Stimulated activated CD4-positive, alpha-beta T cell treated with anti-CD3 and anti-CD28 coated beads, Interleukin-2, amount 100 ng/mL, for 48 hours (primary cell): ENCODE results near the gene STX16.

Experiments used
- DNase-seq, 2 donors: peaks; one replicate each; pipeline ENCODE4 v3.0.0-alpha.2; 2020

Gene STX16

DNA sequence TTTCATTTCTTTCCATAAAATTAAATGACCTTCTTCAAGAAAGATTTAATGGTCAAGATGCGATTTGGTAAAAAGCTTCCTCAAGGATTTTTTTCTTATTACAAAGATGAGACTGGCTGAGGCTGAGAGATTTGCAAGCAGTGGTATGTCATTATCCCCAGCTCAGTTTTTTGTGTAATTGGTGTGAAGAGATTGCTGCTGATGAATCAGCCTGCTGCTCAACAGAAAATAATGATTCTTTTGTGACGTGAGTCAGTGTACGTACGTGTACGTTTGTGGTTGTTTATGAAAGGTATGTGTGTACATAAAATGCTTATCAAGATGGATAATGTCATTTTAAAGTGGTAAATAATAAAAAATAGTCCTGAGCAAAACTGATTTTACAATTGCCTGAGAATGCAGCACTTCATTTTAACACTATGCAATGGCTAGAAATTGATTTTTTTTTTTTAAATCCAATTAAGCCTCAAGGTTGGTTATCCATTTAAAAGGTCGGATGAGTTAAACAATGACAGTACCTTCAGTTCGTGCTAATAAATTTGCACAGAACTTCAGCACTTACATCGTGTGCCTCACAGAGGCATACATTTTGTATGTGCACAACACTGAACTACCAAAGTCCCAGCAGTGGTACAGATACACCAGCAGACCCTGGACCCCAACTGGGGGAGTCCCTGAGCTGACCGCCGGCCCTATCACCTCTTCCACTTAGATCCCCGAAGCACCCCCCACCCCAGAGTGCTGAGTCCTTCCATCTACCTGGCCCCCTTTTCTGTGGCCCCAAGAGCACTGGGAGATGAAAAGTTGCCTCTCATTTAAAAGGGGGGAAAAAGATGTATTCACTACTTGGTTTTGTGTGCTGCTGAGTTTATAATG is 31.8 kb downstream of the STX16 start:
- no peak for DNase-seq

GRCh38 chr20:58684291-58684690 is 33.2 kb downstream of the STX16 start:
- DNase-seq, result no peak

DNA sequence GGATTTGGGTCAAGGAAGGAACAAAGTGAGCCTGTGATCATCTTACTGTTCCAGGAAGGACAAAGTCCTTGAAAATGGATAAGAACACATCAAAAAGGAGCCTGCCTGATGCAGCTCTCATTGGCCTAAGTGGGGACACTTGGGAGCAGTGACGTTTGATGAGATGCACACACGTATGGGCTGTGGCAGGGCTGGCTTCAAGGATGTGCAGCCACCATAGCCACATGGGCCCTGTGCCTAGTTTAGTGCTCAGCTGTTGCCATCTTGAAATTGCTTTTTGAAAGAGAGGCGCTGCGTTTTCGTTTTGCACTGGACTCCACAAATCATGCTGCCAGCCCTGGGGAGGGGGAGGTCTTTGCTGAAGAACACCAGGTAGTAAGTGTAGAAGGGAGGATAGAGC is 34.9 kb downstream of the STX16 start:
- DNase-seq, result no peak

- DNase-seq, result no peak
Observed at GRCh38 chr20:58688414-58688813, 37.3 kb downstream of the STX16 start.

- DNase-seq, result no peak
Observed at GRCh38 chr20:58688840-58689239, 37.8 kb downstream of the STX16 start.

GRCh38 chr20:58690396-58691135 is 39.5 kb downstream of the STX16 start:
- no peak for DNase-seq

DNA sequence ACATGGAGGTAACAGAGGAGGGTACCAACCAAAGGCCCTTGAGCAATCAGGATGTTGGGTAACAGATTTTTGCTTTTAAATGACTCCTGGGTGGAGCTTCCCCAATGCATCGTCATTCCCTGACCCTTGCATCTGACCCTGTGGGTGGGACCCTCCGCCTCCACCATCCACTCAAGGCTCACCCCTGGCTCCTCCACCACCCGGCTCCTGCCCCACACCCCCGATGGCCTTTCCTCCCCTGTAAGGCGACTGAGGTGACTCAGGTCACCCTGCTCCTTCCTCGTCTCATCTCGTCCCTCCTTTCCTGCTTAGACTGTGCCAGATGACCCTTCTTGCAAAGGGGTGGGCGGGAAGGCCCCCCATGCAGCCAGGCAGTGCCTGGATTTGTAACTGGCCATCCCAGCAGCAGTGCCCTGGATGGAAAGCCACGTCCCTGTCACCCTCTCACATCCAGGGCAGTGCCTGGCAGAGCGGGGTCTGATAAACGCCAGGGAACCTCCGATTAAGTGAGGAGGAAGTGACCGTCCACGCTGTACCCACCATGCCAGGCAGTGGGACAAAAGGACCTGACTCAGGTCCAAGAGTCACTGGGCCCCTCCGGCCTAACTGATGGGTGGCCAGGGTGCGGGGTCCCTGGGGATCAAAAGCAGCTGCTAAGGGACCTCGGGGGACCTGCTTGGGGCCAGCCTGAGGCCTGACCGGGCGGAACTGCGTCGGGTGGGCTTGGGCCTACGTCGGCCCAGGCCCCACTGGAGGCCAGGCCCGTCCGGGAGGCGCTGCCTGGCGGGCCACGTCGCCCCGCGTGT is 40.9 kb downstream of the STX16 start:
- DNase-seq, result peak in 1 of 2 donors; percentile 7

GRCh38 chr20:58692579-58693225 is 41.6 kb downstream of the STX16 start, which contains the start of gene NPEPL1:
NPEPL1 (plus strand) TSS chr20:58692800; CDS start chr20:58692901, 101 bp downstream.
- peak; percentile 49 to 61 for DNase-seq

DNA sequence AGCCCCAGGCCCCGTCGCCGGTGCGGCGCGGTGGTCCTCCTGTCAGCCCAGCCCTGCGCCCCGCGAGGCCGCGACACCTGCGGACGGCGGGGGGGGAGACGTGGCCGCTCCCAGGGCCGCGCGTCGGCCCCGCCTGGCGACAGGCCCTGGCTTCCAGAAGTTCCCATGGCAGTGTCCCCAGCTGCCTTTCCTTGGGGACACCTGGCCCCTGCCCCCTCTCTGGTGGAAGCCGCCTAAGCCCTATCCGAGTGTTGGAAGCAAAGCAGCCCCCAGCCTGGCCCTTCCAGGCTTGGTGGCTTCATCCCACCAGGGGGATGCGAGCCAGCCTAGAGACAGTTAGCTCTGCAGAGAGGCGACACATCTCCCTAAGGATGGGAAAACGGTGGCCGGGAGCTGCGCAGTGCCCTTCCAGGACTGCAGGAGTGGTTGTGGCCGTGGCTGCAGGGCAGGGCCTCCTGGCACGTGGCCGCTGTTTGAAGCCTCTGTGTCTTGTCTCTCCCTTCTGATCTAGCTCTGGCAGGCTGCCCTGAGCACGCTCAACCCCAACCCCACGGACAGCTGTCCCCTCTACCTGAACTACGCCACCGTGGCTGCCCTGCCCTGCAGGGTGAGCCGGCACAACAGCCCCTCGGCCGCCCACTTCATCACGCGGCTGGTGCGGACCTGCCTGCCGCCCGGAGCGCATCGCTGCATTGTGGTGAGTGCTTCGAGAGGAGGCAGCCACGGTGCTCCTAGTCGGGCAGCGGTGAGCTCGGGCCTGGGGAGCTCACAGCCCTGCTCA is 42.3 kb downstream of the STX16 start:
- DNase-seq, result peak in 1 of 2 donors; percentile 7

DNA sequence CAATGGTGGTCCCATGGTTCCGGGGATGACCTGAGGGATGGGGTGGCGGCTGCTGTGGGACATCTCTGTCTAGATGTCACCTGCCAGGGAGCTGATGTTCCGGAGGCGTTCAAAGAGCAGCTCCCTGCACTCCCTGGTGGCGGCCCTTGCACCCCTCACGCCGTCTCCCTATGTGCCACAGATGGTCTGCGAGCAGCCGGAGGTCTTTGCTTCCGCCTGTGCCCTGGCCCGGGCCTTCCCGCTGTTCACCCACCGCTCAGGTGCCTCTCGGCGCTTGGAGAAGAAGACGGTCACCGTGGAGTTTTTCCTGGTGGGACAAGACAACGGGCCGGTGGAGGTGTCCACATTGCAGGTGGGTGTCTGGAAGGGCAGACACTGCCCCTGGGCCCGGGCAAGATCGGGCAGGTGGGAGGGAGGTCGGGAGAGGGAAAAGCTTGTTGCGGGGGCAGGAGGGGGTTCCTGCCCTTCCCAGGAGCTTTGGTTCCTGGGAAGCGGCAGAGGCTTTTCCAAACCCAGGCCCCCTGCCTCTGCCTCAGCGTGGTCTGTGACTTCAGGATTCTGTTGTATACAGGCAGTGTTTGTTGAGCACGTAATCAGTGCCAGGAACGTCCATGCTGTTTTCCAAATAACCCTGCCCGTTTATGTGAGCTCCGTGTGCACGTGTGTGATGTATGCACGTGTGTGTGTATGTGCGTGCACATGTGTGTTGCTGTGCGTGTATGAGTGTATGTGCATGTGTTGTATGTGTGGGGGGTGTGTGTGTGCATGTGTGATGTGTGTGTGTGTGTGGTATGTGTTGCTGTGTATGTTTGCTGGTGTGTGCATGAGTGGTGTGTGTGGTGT is 43.4 kb downstream of the STX16 start:
- no peak for DNase-seq

GRCh38 chr20:58695084-58695722 is 44.1 kb downstream of the STX16 start:
- no peak for DNase-seq

DNA sequence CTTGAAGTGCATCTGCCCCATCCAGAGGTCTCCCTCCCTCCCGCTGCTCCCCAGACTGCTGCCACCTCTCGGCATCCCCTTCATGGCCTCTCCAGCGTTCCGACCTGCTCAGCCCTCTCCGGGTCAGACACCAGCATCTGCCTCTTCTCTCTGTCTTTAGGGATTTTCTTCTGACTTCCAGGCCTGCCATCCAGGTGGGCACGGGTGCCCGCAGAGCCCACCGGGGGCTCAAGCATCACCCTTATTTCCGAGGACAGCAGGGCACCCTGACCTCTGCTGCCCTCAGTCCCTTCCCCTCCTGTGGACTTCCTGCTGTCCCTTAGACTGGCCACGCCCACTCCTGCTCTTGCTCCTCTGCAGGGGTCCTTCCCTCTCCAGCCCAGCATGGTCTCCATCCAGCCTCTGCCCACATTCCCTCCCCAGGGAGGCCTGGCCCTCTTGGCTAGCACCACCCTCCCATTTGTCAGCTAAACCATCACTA is 44.9 kb downstream of the STX16 start:
- DNase-seq, result no peak

GRCh38 chr20:58696411-58696961 is 45.4 kb downstream of the STX16 start:
- no peak for DNase-seq

DNA sequence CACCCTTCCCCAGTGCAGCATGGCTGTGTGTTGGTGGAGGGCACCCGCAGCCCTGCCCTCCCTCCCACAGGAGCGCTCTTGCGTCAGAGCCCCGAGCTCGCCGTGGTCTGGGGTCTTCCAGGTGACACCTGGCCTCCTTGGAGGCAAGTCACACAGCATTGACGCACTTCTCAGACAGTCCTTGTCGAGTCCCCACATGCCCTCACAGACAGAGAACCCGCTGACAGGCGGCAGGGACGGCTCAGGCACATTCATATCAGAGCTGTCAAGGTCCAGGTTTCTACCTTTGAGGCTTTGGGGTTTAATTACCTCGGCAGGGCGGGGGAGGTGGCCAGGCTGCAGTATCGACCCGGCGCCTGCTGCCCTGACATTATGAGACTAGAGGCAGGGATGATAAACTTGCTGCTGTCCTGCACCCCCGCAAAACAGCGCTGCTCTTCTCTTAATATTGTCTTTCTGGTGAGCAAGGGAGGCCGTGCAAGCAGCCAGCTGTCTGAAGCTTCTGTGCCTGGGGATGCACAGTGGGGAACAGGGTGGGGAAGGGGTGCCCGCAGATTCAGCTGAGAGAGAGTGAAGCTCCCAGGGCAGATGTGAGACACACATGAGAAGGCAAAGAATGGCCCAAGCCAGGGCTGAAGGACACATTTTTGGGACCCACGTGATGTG is 46.3 kb downstream of the STX16 start:
- DNase-seq, result no peak

GRCh38 chr20:58697867-58698703 is 47.0 kb downstream of the STX16 start:
- DNase-seq, result no peak

DNA sequence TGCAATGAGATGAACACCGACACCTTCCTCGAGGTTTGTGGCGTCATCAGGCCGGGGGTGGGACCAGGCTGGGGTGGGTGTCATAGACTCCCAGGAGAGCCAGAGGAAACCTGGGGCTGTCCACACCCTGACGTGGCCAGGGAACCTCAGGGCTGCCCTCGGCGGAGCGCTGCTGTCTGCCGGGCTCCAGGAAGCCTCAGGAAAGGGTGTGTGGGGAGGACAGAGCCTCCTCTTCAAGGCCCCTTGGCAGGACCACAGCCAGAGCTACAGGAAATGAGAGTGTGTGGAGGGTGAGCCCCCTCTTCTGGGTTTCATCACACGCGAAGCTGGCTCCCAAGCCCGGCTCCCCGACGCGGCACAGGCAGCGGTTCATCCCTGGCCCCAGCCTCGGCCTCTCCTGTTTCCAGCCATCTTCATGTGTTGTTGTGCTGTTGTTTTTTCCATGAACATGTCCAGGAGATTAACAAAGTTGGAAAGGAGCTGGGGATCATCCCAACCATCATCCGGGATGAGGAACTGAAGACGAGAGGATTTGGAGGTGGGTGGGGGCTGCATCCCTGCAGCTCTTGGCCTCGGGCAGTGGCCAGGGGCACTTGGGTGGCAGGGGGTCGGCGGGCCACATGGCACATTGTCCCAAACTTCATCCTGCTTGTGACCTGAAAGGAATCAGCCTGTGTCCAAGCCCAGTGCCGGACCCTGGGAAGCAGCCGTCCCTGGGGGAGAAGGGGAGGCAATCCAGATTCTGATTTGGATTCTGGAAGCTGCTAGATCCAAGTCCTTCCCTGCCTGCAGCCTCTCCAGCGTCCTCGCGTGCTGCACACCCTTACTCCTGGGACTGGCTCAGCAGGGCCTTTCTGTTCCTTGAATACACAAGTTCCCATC is 47.9 kb downstream of the STX16 start:
- DNase-seq, result no peak

GRCh38 chr20:58699623-58700107 is 48.6 kb downstream of the STX16 start:
- no peak for DNase-seq
